T-helper 17 cell (primary cell): ENCODE measurements around the gene CRISP1. TPM values are rescaled to one million over a fixed set of nuclear protein-coding genes. Genes with fewer than 3 reads are reported as not detected.
"Not testable (repeated sequence)": the region's sequence is repeated elsewhere in the genome, so short reads cannot be mapped to it uniquely, and the experiment has no call there.

Experiments
- ATAC-seq: fragments of 150-1000 bp; cut with Tn5 transposase; 2 replicates; pipeline ENCODE4 v1.10.0; 2021; ENCODE audit warnings: mild to moderate bottlenecking, moderate library complexity
- DNase-seq, 3 donors: peaks; one replicate each; pipeline versions ENCODE4 v3.0.0 to v3.0.0-alpha.2; 2020 to 2021
- H3K9me3 ChIP-seq: one replicate; pipeline ENCODE4 v1.7.0; 2013; ENCODE audit warnings: low read length, mild to moderate bottlenecking; ENCODE audit not compliant: control insufficient read depth, poor library complexity, severe bottlenecking
- H3K27ac Mint-ChIP-seq: one replicate; pipeline ENCODE4 v1.8.0; 2022; ENCODE audit warnings: mild to moderate bottlenecking, moderate library complexity, mixed read lengths
- H3K27me3 Mint-ChIP-seq: one replicate; pipeline ENCODE4 v1.8.0; 2022; ENCODE audit warnings: mixed read lengths
- H3K36me3 Mint-ChIP-seq: one replicate; pipeline ENCODE4 v1.8.0; 2022; ENCODE audit warnings: low read depth, mixed read lengths
- H3K4me1 Mint-ChIP-seq: one replicate; pipeline ENCODE4 v1.8.0; 2022; ENCODE audit warnings: mild to moderate bottlenecking, mixed read lengths
- H3K4me3 Mint-ChIP-seq: one replicate; pipeline ENCODE4 v1.8.0; 2022; ENCODE audit warnings: mild to moderate bottlenecking, moderate library complexity, mixed read lengths
- total RNA-seq, 4 donors: library from RNA in 2 of 4; stranded (reverse) in 2 of 4; gene quantifications; one replicate each; pipeline ENCODE4 v1.2.3 and lab custom pipeline; 2022 to 2026

The CRISP1 gene
- total RNA-seq, 2 donors from 2014 or later = not detected

DNA sequence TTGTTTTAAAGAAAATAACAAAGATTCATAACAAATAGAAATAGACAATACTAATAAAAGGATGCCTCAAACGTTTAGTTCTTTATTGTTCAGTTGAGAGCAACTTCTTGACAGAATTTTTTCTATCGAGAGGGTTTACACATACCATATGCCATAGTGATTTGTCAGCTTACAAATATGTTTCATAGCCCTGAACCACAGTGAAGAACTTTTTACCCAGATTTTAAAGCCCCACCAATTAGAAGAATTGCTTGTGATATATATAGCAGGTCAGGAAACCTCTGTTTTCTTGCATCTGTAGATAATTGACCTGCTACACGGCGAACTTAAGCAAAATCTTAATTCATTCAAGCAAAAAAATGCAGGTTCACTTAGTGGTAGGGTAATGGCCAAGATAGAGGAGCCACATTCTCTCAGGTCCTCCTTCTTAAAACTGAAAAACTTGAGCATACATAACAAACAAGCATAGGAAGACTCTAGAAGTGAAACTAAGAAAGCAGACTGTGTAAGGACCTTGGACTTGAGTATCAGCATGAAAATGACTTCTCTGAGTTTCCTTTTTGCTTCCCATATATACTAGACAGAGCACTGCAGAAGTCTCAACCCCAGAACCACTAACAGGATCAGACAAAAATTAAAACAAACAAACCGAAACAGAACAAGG, 39.5 kb downstream of the CRISP1 start:
- Mint-ChIP-seq H3K27me3 (no peaks in the 10 kb centered on the region), H3K27ac (no peak overlapping the region)
- DNase-seq = no peak

GRCh38 chr6:49815166-49815565, 51.2 kb downstream of the CRISP1 start:
- DNase-seq (no peak), ATAC-seq (no peak)
- H3K9me3 ChIP-seq = no peaks in the 10 kb centered on the region
- Mint-ChIP-seq H3K4me1 (no peaks in the 10 kb centered on the region), H3K27me3 (no peaks in the 10 kb centered on the region), H3K27ac (no peak overlapping the region), H3K4me3 (no peak overlapping the region), H3K36me3 (no peaks in the 10 kb centered on the region)

More for the DNA sequence above, 39.5 kb downstream of the CRISP1 start:
- H3K36me3 Mint-ChIP-seq = no peaks in the 10 kb centered on the region
- no peak for ATAC-seq
- H3K4me3 Mint-ChIP-seq = no peak overlapping the region
- H3K4me1 Mint-ChIP-seq = peaks cover 2% of the 10 kb centered on the region
- no peaks in the 10 kb centered on the region for H3K9me3 ChIP-seq

DNA sequence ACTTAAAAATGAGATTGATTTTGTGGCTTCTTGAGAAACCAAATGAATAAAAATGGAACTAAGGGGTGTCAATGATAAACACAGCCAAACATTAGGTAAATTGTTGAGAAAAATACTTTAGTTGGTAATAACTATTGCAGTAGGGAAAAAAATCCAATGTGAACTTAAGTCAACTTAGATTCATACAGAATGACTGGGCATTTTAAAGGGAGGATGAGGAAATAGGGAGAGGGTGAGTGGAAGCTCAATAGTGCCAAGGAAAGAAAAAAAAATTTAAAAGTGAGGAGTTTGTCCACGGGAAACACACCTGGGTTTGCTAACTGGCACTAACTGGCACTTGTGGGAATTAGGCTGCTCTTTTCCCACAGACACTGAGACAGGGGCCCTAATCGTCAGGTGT, 53.1 kb downstream of the CRISP1 start:
- no peaks in the 10 kb centered on the region for H3K9me3 ChIP-seq
- no peaks in the 10 kb centered on the region for H3K36me3 Mint-ChIP-seq
- no peak for ATAC-seq
- H3K27me3 Mint-ChIP-seq = no peaks in the 10 kb centered on the region
- no peak overlapping the region for H3K4me3 Mint-ChIP-seq
- H3K27ac Mint-ChIP-seq = no peak overlapping the region
- H3K4me1 Mint-ChIP-seq = no peaks in the 10 kb centered on the region
- DNase-seq = no peak

DNA sequence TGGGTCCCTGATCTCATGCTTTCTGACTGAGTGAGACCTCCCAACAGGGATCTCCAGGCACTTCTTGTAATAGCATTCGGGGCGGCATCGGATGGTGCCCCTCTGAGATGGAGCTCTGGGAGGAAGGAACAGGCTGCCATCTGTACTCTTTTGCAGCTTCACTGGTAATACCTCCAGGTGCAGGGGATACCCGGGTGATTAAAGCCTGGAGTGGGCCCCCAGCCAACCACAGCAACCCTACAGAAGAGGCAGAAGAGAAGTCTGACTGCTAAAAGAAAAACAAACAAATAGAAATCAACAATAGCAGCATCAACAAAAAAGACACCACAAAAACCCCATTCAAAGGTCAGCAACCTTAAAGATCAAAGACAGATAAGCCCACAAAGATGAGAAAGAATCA, 60.2 kb downstream of the CRISP1 start:
- Mint-ChIP-seq H3K36me3 (no peaks in the 10 kb centered on the region), H3K4me1 (no peaks in the 10 kb centered on the region), H3K4me3 (no peak overlapping the region), H3K27ac (no peak overlapping the region), H3K27me3 (no peaks in the 10 kb centered on the region)
- no peaks in the 10 kb centered on the region for H3K9me3 ChIP-seq
- ATAC-seq (no peak), DNase-seq (no peak)

DNA sequence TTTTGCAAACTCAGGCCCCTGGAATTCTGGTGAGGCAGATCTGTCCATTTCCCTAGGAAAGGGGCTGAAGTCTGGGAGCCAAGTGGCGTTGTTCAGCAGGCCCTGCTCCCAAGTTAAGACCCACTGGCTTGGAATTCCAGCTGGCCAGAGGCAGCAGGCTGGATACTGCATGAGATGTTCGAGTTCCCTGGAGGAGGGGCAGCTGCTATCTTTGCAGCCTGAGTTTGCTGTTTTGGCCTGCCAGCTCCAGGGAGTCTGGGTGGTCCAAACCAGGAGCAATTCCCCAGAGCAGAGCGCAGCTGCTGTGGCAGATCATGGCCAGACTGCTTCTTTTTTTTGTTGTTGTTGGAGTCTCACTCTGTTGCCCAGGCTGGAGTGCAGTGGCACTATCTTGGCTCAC, 61.1 kb downstream of the CRISP1 start:
- no peaks in the 10 kb centered on the region for H3K27me3 Mint-ChIP-seq
- H3K4me1 Mint-ChIP-seq = no peaks in the 10 kb centered on the region
- ATAC-seq (no peak), DNase-seq (no peak)
- no peak overlapping the region for H3K4me3 Mint-ChIP-seq
- no peaks in the 10 kb centered on the region for H3K36me3 Mint-ChIP-seq
- no peaks in the 10 kb centered on the region for H3K9me3 ChIP-seq
- no peak overlapping the region for H3K27ac Mint-ChIP-seq

DNA sequence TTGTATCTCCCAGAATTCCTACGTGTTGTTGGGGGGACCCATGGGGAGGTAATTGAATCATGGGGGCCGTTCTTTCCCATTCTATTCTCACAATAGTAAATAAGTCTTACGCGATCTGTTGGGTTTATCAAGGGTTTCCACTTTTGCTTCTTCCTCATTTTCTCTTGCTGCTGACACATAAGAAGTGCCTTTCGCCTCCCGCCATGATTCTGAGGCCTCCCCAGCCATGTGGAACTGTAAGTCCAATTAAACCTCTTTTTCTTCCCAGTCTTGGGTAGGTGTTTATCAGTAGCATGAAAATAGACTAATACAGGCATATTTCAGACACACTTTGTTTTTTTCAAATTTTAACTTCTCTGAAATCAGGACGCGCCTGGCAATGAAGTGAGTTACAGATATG, 64.8 kb downstream of the CRISP1 start:
- ATAC-seq = no peak
- Mint-ChIP-seq H3K4me3 (no peak overlapping the region), H3K36me3 (no peaks in the 10 kb centered on the region), H3K27ac (no peak overlapping the region), H3K4me1 (no peaks in the 10 kb centered on the region), H3K27me3 (no peaks in the 10 kb centered on the region)
- no peak for DNase-seq
- H3K9me3 ChIP-seq = no peaks in the 10 kb centered on the region

- H3K36me3 Mint-ChIP-seq = no peaks in the 10 kb centered on the region
- DNase-seq (no peak), ATAC-seq (no peak)
- H3K9me3 ChIP-seq = no peaks in the 10 kb centered on the region
- H3K27me3 Mint-ChIP-seq = no peaks in the 10 kb centered on the region
- no peak overlapping the region for H3K27ac Mint-ChIP-seq
- H3K4me3 Mint-ChIP-seq = no peak overlapping the region
- H3K4me1 Mint-ChIP-seq = no peaks in the 10 kb centered on the region
Observed at GRCh38 chr6:49799090-49799489, 67.2 kb downstream of the CRISP1 start.

DNA sequence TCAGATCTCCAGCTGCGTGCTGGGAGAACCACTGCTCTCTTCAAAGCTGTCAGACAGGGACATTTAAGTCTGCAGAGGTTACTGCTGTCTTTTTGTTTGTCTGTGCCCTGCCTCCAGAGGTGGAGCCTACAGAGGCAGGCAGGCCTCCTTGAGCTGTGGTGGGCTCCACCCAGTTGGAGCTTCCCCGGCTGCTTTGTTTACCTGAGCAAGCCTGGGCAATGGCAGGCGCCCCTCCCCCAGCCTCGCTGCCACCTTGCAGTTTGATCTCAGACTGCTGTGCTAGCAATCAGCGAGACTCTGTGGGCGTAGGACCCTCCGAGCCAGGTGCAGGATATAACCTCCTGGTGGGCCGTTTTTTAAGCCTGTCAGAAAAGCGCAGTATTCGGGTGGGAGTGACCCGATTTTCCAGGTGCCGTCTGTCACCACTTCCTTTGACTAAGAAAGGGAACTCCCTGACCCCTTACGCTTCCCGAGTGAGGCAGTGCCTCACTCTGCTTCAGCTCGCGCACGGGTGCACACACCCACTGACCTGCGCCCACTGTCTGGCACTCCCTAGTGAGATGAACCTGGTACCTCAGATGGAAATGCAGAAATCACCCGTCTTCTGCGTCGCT, 69.4 kb downstream of the CRISP1 start:
- not testable (repeated sequence) for H3K27me3 Mint-ChIP-seq, H3K9me3 ChIP-seq, DNase-seq, ATAC-seq, H3K36me3 Mint-ChIP-seq, H3K27ac Mint-ChIP-seq, H3K4me3 Mint-ChIP-seq, H3K4me1 Mint-ChIP-seq

- ATAC-seq = no peak
- Mint-ChIP-seq H3K36me3 (no peaks in the 10 kb centered on the region), H3K4me3 (no peak overlapping the region), H3K27ac (no peak overlapping the region), H3K27me3 (no peaks in the 10 kb centered on the region), H3K4me1 (no peaks in the 10 kb centered on the region)
- DNase-seq = no peak
- H3K9me3 ChIP-seq = no peaks in the 10 kb centered on the region
Observed at GRCh38 chr6:49790341-49790740, 76.0 kb downstream of the CRISP1 start.

DNA sequence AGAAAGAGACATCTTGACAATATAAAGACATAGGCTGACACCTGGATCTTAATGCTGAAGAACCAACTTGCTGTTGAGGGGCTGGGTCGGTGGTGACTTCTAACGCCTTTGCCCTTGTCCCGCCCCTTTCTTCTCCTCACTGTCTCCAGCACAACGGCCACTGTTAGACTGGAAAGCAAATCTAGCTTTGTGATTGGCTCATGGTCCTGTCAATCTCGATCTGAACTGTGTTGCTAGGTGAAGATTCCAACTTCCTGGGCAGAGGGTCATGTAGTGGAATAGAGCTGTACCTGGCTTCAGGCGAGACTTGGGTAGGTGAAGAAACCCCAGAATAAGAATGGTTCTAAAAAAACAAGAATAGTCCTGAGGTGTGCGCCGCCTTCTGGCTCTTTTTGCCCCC, 79.2 kb downstream of the CRISP1 start, which contains the start of gene PGK2:
Gene PGK2 (minus strand): TSS at position 110 of the 400 bp plus-strand sequence. CDS start 98 bp downstream, at position 12.
- no peak within 1 kb of the TSS for H3K4me3 Mint-ChIP-seq
- no peaks in the 10 kb centered on the region for H3K9me3 ChIP-seq
- H3K4me1 Mint-ChIP-seq = no peaks in the 10 kb centered on the region
- ATAC-seq (no peak), DNase-seq (no peak)
- no peak within 1 kb of the TSS for H3K27ac Mint-ChIP-seq
- H3K27me3 Mint-ChIP-seq = no peaks in the 10 kb centered on the region
- H3K36me3 Mint-ChIP-seq = no peaks in the 10 kb centered on the region

- H3K27me3 Mint-ChIP-seq = no peaks in the 10 kb centered on the region
- no peaks in the 10 kb centered on the region for H3K9me3 ChIP-seq
- H3K36me3 Mint-ChIP-seq = no peaks in the 10 kb centered on the region
- H3K27ac Mint-ChIP-seq = no peak overlapping the region
- no peak overlapping the region for H3K4me3 Mint-ChIP-seq
- no peak for ATAC-seq
- no peak for DNase-seq
- no peaks in the 10 kb centered on the region for H3K4me1 Mint-ChIP-seq
Observed at GRCh38 chr6:49784272-49784671, 82.1 kb downstream of the CRISP1 start.

Other genes starting within 250 kb of the CRISP1 start
- gene RHAG, start 229.7 kb downstream of the CRISP1 start, total RNA-seq = not detected
- gene CRISP2, start 153.0 kb downstream of the CRISP1 start, total RNA-seq = not detected
- not detected for gene CRISP3, start 122.1 kb downstream of the CRISP1 start, total RNA-seq
- gene PGK2, start 79.2 kb downstream of the CRISP1 start, total RNA-seq = not detected
- not detected for gene DEFB114, start 97.6 kb upstream of the CRISP1 start, total RNA-seq
- gene DEFB113, start 103.1 kb upstream of the CRISP1 start, total RNA-seq = not detected
- not detected for gene DEFB110, start 155.5 kb upstream of the CRISP1 start, total RNA-seq
- gene DEFB112, start 183.4 kb upstream of the CRISP1 start, total RNA-seq = not detected